CD8-positive, alpha-beta memory T cell (primary cell): Measurements from ENCODE around the gene FUZ. TPM values are rescaled to one million over a fixed set of nuclear protein-coding genes. Genes with fewer than 3 reads are reported as not detected.
A peak's percentile ranks its signal among the peaks of the same experiment; 100 is the strongest.

Experiments
- CTCF ChIA-PET: fragments of 350-600 bp; sonication (Branson Sonifier 250); formaldehyde crosslinking; loops from one replicate; lab custom pipeline; 2021; ENCODE audit warnings: antibody characterized with exemption; lab: Charles Lee
- POLR2A ChIA-PET: fragments of 350-600 bp; sonication (Branson Sonifier 250); formaldehyde crosslinking; loops from one replicate; lab custom pipeline; 2021; ENCODE audit warnings: antibody characterized with exemption; lab: Charles Lee
- DNase-seq, 5 donors: peaks; one replicate each; pipeline versions ENCODE4 v3.0.0 to v3.0.0-alpha.2; 2020 to 2022; ENCODE audit warnings: mixed read lengths in 1 of 5
- H3K27ac ChIP-seq: one replicate; pipeline ENCODE4 v1.7.0; 2013; ENCODE audit warnings: low read depth, mild to moderate bottlenecking, low read length, moderate library complexity
- H3K27me3 ChIP-seq: 2 replicates; pipeline ENCODE4 v1.7.0; 2013; ENCODE audit warnings: low read length, mild to moderate bottlenecking; ENCODE audit not compliant: insufficient read depth, poor library complexity, severe bottlenecking
- H3K36me3 ChIP-seq: 2 replicates; pipeline ENCODE4 v1.7.0; 2013; ENCODE audit warnings: mild to moderate bottlenecking, low read length, moderate library complexity; ENCODE audit not compliant: insufficient read depth
- H3K4me1 ChIP-seq: 2 replicates; pipeline ENCODE4 v1.7.0; 2013; ENCODE audit warnings: mild to moderate bottlenecking, low read length, moderate library complexity; ENCODE audit not compliant: insufficient read depth
- H3K4me3 ChIP-seq: 2 replicates; pipeline ENCODE4 v1.7.0; 2013; ENCODE audit warnings: mild to moderate bottlenecking, low read length
- H3K9me3 ChIP-seq: 2 replicates; pipeline ENCODE4 v1.7.0; 2013; ENCODE audit warnings: mild to moderate bottlenecking, low read length
- H3K27ac Mint-ChIP-seq, 8 donors: one replicate each; pipeline ENCODE4 v1.8.0; 2020 to 2021; ENCODE audit warnings: mixed read lengths in 8 of 8, mild to moderate bottlenecking in 6 of 8, inconsistent platforms in 3 of 8, moderate library complexity in 3 of 8
- H3K27me3 Mint-ChIP-seq, 2 donors: one replicate each; pipeline ENCODE4 v1.8.0; 2020 to 2021; ENCODE audit warnings: mixed read lengths in 2 of 2, mild to moderate bottlenecking in 1 of 2, moderate library complexity in 1 of 2
- H3K36me3 Mint-ChIP-seq, 3 donors: one replicate each; pipeline ENCODE4 v1.8.0; 2020 to 2021; ENCODE audit warnings: mixed read lengths in 3 of 3, inconsistent platforms in 1 of 3, mild to moderate bottlenecking in 1 of 3
- H3K4me1 Mint-ChIP-seq, 3 donors: one replicate each; pipeline ENCODE4 v1.8.0; 2020 to 2021; ENCODE audit warnings: mixed read lengths in 3 of 3, inconsistent platforms in 1 of 3, mild to moderate bottlenecking in 1 of 3
- H3K4me3 Mint-ChIP-seq, 7 donors: one replicate each; pipeline ENCODE4 v1.8.0; 2020 to 2021; ENCODE audit warnings: mixed read lengths in 7 of 7, mild to moderate bottlenecking in 6 of 7, moderate library complexity in 4 of 7, inconsistent platforms in 2 of 7
- H3K9me3 Mint-ChIP-seq, 5 donors: one replicate each; pipeline ENCODE4 v1.8.0; 2020 to 2022; ENCODE audit warnings: mixed read lengths in 5 of 5, mild to moderate bottlenecking in 3 of 5, moderate library complexity in 2 of 5, inconsistent platforms in 1 of 5
- polyA plus RNA-seq: library from polyadenylated mRNA; unstranded; fragments of 300-500 nt; fragmentation: Illumina TruSeq; gene quantifications from one replicate; pipeline ENCODE4 v1.2.3, GENCODE V29; 2021
- total RNA-seq, 2 experiments: library from RNA; stranded (reverse); gene quantifications; one replicate each; pipeline ENCODE4 v1.2.3, GENCODE V29; 2021

Gene FUZ
- total and polyA plus RNA-seq, 3 experiments from 2014 or later: 4.5 to 30.1 (median 26.1) TPM

- ChIA-PET POLR2A (no interaction called here), CTCF (interaction anchor here (1.3 kb wide), 1 partner anchor 11 kb away, joined by 3 read pairs; the partner anchor contains the start of gene MED25)
- H3K4me3 ChIP-seq: no peak overlapping the region
- H3K9me3 Mint-ChIP-seq: no peaks in the 10 kb centered on the region
- H3K9me3 ChIP-seq: no peaks in the 10 kb centered on the region
- H3K27me3 Mint-ChIP-seq: no peaks in the 10 kb centered on the region
- H3K27ac Mint-ChIP-seq: peak overlapping the region in 7 of 8 donors; percentile 39 to 92 (median 60)
- H3K36me3 Mint-ChIP-seq: peaks cover 2 to 33% (median 5%) of the 10 kb centered on the region in 3 donors
- H3K36me3 ChIP-seq: peaks cover 9% of the 10 kb centered on the region
- H3K27ac ChIP-seq: no peak overlapping the region
- H3K4me3 Mint-ChIP-seq: peak overlapping the region in 2 of 7 donors; percentile 28 to 65
- no peaks in the 10 kb centered on the region for H3K27me3 ChIP-seq
- peaks cover 10% of the 10 kb centered on the region for H3K4me1 ChIP-seq
- no peak for DNase-seq
- peaks cover 13 to 23% (median 14%) of the 10 kb centered on the region in 3 donors for H3K4me1 Mint-ChIP-seq
These were observed 5.8 kb downstream of the FUZ start for GRCh38 chr19:49807058-49807903.

DNA sequence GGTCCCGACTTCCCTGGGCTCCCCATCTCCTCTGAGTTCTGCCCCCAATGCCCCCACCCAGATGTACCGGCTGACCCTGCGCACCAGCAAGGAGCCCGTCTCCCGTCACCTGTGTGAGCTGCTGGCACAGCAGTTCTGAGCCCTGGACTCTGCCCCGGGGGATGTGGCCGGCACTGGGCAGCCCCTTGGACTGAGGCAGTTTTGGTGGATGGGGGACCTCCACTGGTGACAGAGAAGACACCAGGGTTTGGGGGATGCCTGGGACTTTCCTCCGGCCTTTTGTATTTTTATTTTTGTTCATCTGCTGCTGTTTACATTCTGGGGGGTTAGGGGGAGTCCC lies 6.5 kb downstream of the FUZ start:
- H3K4me1 Mint-ChIP-seq: peaks cover 11 to 20% (median 11%) of the 10 kb centered on the region in 3 donors
- peak overlapping the region in 5 of 8 donors; percentile 11 to 90 (median 78) for H3K27ac Mint-ChIP-seq
- DNase-seq: no peak
- Histone ChIP-seq H3K36me3 (peaks cover 9% of the 10 kb centered on the region), H3K4me3 (no peak overlapping the region), H3K9me3 (no peaks in the 10 kb centered on the region), H3K4me1 (peaks cover 7% of the 10 kb centered on the region), H3K27ac (no peak overlapping the region), H3K27me3 (no peaks in the 10 kb centered on the region)
- peaks cover 2 to 34% (median 5%) of the 10 kb centered on the region in 3 donors for H3K36me3 Mint-ChIP-seq
- H3K9me3 Mint-ChIP-seq: no peaks in the 10 kb centered on the region
- ChIA-PET POLR2A (no interaction called here), CTCF (no interaction called here)
- H3K4me3 Mint-ChIP-seq: peak overlapping the region in 1 of 7 donors; percentile 70
- H3K27me3 Mint-ChIP-seq: no peaks in the 10 kb centered on the region

- CTCF ChIA-PET: no interaction called here
- peaks cover 11 to 20% (median 11%) of the 10 kb centered on the region in 3 donors for H3K4me1 Mint-ChIP-seq
- Histone ChIP-seq H3K4me1 (peaks cover 7% of the 10 kb centered on the region), H3K27me3 (no peaks in the 10 kb centered on the region), H3K9me3 (no peaks in the 10 kb centered on the region), H3K4me3 (no peak overlapping the region), H3K27ac (no peak overlapping the region), H3K36me3 (peaks cover 9% of the 10 kb centered on the region)
- no peaks in the 10 kb centered on the region for H3K9me3 Mint-ChIP-seq
- peaks cover 2 to 38% (median 5%) of the 10 kb centered on the region in 3 donors for H3K36me3 Mint-ChIP-seq
- POLR2A ChIA-PET: interaction anchor here (1.4 kb wide), 1 partner anchor 40 kb away, joined by 3 read pairs; no protein-coding TSS in a partner anchor
- peak overlapping the region in 1 of 7 donors; percentile 70 for H3K4me3 Mint-ChIP-seq
- H3K27ac Mint-ChIP-seq: peak overlapping the region in 5 of 8 donors; percentile 11 to 90 (median 78)
- no peaks in the 10 kb centered on the region for H3K27me3 Mint-ChIP-seq
- DNase-seq: no peak
These were observed 7.1 kb downstream of the FUZ start for GRCh38 chr19:49805822-49806619.

GRCh38 chr19:49803529-49803856 lies 9.6 kb downstream of the FUZ start:
- Mint-ChIP-seq H3K36me3 (peaks cover 4 to 62% (median 5%) of the 10 kb centered on the region in 3 donors), H3K4me3 (no peak overlapping the region), H3K27me3 (no peaks in the 10 kb centered on the region), H3K9me3 (no peaks in the 10 kb centered on the region), H3K4me1 (peaks cover 0 to 7% (median 3%) of the 10 kb centered on the region in 3 donors), H3K27ac (peak overlapping the region in 2 of 8 donors; percentile 66 to 91)
- H3K27ac ChIP-seq: no peak overlapping the region
- no peaks in the 10 kb centered on the region for H3K4me1 ChIP-seq
- H3K4me3 ChIP-seq: no peak overlapping the region
- CTCF ChIA-PET: no interaction called here
- H3K27me3 ChIP-seq: no peaks in the 10 kb centered on the region
- H3K36me3 ChIP-seq: peaks cover 9% of the 10 kb centered on the region
- no peak for DNase-seq
- POLR2A ChIA-PET: no interaction called here
- H3K9me3 ChIP-seq: no peaks in the 10 kb centered on the region

DNA sequence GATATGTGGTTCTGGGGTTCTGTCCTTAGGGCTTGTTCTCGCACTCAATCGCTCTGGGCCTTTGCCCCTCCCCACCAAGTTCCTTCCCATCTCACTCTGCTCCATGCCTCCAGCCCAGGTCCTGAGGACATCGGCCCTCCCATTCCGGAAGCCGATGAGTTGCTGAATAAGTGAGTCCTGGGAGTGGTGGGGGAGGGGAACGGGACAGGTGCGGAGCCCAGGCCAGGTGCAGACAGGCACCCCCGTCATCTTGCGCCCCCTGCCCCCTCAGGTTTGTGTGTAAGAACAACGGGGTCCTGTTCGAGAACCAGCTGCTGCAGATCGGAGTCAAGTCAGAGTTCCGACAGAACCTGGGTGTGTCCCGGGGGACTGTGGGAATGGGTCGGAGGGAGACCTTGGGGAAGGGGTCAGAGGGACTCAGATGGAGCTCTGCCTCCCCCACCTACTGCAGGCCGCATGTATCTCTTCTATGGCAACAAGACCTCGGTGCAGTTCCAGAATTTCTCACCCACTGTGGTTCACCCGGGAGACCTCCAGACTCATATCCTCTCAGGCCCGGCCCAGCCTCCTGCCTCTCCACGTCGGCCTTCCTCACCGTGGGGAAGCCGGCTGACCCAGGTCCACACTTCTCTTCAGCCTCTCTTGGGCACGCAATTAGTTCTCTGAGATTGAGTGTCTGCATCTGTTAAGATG lies 10.1 kb downstream of the FUZ start:
- H3K27ac ChIP-seq: no peak overlapping the region
- ChIA-PET CTCF (no interaction called here), POLR2A (no interaction called here)
- Mint-ChIP-seq H3K27ac (peak overlapping the region in 2 of 8 donors; percentile 29 to 91), H3K4me3 (no peak overlapping the region), H3K4me1 (peaks cover 0 to 3% (median 2%) of the 10 kb centered on the region in 3 donors), H3K27me3 (no peaks in the 10 kb centered on the region), H3K36me3 (peaks cover 4 to 67% (median 5%) of the 10 kb centered on the region in 3 donors), H3K9me3 (no peaks in the 10 kb centered on the region)
- no peaks in the 10 kb centered on the region for H3K9me3 ChIP-seq
- H3K27me3 ChIP-seq: no peaks in the 10 kb centered on the region
- H3K4me1 ChIP-seq: no peaks in the 10 kb centered on the region
- H3K36me3 ChIP-seq: peaks cover 9% of the 10 kb centered on the region
- H3K4me3 ChIP-seq: no peak overlapping the region
- no peak for DNase-seq

DNA sequence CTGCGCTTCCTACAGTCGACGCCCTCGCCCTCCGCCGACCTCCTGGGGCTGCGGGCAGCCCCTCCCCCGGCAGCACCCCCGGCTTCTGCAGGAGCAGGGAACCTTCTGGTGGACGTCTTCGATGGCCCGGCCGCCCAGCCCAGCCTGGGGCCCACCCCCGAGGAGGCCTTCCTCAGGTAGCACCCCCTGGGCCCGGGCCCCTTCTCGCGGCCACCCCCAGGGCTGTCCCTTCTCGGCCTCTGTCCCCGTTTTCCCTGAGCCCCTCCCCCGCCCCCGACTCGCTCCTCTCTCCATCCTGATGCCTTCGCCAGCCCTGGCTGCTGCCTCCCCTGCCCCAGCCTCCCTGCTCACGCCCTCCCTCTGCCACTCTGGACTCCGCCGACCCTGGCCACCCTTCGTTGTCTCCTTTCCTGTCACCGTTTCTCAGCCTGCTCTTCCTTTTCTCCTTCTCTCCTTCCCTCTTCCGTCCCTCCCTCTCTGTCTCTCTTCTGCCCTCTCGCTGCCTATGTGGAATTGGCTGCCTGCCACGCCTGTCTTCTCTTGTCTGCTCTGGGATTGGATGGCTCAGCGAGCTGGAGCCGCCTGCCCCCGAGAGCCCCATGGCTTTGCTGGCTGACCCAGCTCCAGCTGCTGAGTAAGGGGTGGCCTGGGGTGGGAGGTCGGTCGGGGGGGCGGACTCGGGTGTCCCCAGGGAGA lies 11.0 kb downstream of the FUZ start:
- no peak overlapping the region for H3K4me3 Mint-ChIP-seq
- Histone ChIP-seq H3K36me3 (peaks cover 9% of the 10 kb centered on the region), H3K27ac (no peak overlapping the region), H3K4me3 (no peak overlapping the region), H3K4me1 (no peaks in the 10 kb centered on the region), H3K9me3 (no peaks in the 10 kb centered on the region), H3K27me3 (no peaks in the 10 kb centered on the region)
- no peaks in the 10 kb centered on the region for H3K9me3 Mint-ChIP-seq
- peak overlapping the region in 1 of 8 donors; percentile 77 for H3K27ac Mint-ChIP-seq
- CTCF ChIA-PET: no interaction called here
- POLR2A ChIA-PET: no interaction called here
- H3K4me1 Mint-ChIP-seq: no peaks in the 10 kb centered on the region
- DNase-seq: no peak
- peaks cover 4 to 74% (median 5%) of the 10 kb centered on the region in 3 donors for H3K36me3 Mint-ChIP-seq
- no peaks in the 10 kb centered on the region for H3K27me3 Mint-ChIP-seq

- DNase-seq: no peak
- Mint-ChIP-seq H3K27me3 (no peaks in the 10 kb centered on the region), H3K27ac (no peak overlapping the region), H3K9me3 (no peaks in the 10 kb centered on the region), H3K4me1 (no peaks in the 10 kb centered on the region), H3K36me3 (peaks cover 6 to 81% (median 8%) of the 10 kb centered on the region in 3 donors), H3K4me3 (no peak overlapping the region)
- no peaks in the 10 kb centered on the region for H3K4me1 ChIP-seq
- ChIA-PET POLR2A (interaction anchor here (1.3 kb wide), 1 partner anchor 12 kb away, joined by 3 read pairs; the partner anchor contains the start of gene FUZ), CTCF (no interaction called here)
- H3K27ac ChIP-seq: no peak overlapping the region
- no peak overlapping the region for H3K4me3 ChIP-seq
- no peaks in the 10 kb centered on the region for H3K27me3 ChIP-seq
- H3K36me3 ChIP-seq: peaks cover 12% of the 10 kb centered on the region
- H3K9me3 ChIP-seq: no peaks in the 10 kb centered on the region
These were observed 11.6 kb downstream of the FUZ start for GRCh38 chr19:49801401-49801888.
